ENCODE measurements around the gene LNPEP. TPM values are rescaled to one million over a fixed set of nuclear protein-coding genes. Genes with fewer than 3 reads are reported as not detected.

Gene LNPEP
- total and polyA plus RNA-seq, 2 of the 13 experiments (the other 11 are each of a cell fraction or from before 2014, with no cell fraction given) = 8.0 to 16.9 TPM

DNA sequence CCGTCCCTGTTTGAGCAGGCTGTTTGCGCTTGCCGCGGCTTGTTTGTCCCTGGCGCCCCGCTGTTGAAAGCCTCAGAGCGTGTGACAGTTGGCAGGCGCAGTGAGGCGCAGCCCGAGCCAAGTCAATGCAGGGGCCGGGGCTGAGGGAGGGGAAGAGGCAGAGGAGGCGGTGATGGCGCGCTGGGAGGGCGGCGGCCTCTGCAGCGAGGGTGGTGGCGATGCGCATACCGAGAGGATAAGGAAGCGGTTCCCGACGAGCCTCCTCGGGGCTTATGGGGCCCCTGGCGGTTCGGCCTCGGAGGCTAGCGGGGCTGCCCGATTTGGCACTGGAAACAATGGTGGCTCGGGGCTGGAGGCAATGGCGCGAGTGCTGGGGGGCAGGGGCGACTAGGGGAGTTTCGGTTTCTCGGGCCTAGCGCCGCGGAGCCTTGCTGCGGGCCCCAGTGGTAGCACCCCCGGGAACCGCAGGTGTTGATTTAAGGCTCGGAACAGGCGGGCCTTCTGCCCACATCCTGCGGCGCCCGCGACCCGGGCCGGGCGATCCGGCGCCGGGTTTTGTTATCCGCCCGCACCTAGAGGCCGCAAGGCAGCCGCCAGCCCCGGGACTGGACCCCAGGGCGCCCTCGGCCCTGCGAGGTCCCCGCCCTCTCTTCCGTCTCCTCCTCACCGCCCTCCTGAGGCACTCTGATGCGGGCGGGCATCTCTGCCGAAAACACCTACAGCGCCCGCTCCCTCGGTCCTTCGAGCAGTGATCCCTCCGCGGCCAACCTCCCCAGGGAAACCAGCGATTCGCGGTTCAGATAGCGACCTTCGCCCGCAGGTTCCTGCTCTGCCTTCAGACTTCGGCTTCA, 947 bp upstream of the LNPEP start (continued):
- TF ChIP-seq, protein P1, sequence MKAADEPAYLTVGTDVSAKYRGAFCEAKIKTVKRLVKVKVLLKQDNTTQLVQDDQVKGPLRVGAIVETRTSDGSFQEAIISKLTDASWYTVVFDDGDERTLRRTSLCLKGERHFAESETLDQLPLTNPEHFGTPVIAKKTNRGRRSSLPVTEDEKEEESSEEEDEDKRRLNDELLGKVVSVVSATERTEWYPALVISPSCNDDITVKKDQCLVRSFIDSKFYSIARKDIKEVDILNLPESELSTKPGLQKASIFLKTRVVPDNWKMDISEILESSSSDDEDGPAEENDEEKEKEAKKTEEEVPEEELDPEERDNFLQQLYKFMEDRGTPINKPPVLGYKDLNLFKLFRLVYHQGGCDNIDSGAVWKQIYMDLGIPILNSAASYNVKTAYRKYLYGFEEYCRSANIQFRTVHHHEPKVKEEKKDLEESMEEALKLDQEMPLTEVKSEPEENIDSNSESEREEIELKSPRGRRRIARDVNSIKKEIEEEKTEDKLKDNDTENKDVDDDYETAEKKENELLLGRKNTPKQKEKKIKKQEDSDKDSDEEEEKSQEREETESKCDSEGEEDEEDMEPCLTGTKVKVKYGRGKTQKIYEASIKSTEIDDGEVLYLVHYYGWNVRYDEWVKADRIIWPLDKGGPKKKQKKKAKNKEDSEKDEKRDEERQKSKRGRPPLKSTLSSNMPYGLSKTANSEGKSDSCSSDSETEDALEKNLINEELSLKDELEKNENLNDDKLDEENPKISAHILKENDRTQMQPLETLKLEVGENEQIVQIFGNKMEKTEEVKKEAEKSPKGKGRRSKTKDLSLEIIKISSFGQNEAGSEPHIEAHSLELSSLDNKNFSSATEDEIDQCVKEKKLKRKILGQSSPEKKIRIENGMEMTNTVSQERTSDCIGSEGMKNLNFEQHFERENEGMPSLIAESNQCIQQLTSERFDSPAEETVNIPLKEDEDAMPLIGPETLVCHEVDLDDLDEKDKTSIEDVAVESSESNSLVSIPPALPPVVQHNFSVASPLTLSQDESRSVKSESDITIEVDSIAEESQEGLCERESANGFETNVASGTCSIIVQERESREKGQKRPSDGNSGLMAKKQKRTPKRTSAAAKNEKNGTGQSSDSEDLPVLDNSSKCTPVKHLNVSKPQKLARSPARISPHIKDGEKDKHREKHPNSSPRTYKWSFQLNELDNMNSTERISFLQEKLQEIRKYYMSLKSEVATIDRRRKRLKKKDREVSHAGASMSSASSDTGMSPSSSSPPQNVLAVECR (CRISPR knock-in tag; IDR thresholded peaks at IDR 0.05; ENCODE audit: borderline replicate concordance) = peak; percentile 79
- TF ChIP-seq, protein P2, sequence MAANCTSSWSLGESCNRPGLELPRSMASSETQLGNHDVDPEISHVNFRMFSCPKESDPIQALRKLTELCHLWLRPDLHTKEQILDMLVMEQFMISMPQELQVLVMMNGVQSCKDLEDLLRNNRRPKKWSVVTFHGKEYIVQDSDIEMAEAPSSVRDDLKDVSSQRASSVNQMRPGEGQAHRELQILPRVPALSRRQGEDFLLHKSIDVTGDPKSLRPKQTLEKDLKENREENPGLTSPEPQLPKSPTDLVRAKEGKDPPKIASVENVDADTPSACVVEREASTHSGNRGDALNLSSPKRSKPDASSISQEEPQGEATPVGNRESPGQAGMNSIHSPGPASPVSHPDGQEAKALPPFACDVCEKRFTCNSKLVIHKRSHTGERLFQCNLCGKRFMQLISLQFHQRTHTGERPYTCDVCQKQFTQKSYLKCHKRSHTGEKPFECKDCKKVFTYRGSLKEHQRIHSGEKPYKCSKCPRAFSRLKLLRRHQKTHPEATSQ (CRISPR knock-in tag; IDR thresholded peaks at IDR 0.05; ENCODE audit: borderline replicate concordance) = no peak
- TF ChIP-seq, protein P3, sequence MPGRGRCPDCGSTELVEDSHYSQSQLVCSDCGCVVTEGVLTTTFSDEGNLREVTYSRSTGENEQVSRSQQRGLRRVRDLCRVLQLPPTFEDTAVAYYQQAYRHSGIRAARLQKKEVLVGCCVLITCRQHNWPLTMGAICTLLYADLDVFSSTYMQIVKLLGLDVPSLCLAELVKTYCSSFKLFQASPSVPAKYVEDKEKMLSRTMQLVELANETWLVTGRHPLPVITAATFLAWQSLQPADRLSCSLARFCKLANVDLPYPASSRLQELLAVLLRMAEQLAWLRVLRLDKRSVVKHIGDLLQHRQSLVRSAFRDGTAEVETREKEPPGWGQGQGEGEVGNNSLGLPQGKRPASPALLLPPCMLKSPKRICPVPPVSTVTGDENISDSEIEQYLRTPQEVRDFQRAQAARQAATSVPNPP (CRISPR knock-in tag; IDR thresholded peaks at IDR 0.05) = peak; percentile 80; the same call in 1 of the 2 replicates
- no peak for TF ChIP-seq MTA3 (CRISPR knock-in tag; IDR thresholded peaks at IDR 0.05)
- no peak for TF ChIP-seq NCOR1 (IDR thresholded peaks at IDR 0.05; ENCODE audit: borderline replicate concordance, low read length)

Data from HepG2 (cell line).